ENCODE data around the gene CDH24. TPM values are rescaled to one million over a fixed set of nuclear protein-coding genes. Genes with fewer than 3 reads are reported as not detected.

Gene CDH24
- total and polyA plus RNA-seq, 2 of the 4 experiments (the other 2 are of a cell fraction), result 3.9 to 24.4 TPM

- TF ChIP-seq NFE2L2 (IDR thresholded peaks at IDR 0.05; ENCODE audit: low read depth, low read length) (no peak), CHD1 (IDR thresholded peaks at IDR 0.05; ENCODE audit: low read depth, low read length) (no peak)
Measured at GRCh38 chr14:23047751-23048693, 9.3 kb downstream of the CDH24 start (continued).

GRCh38 chr14:23047034-23047634 lies 10.2 kb downstream of the CDH24 start:
- peaks cover 4% of the 10 kb centered on the region for H3K4me1 ChIP-seq (ENCODE audit: control insufficient read depth, insufficient read depth, low read length)
- 0 out of 2 replicates have a peak overlapping the region, but pooled peaks have one; percentile 14 for H3K14ac ChIP-seq (replicated peaks; ENCODE audit: low read depth, low read length)
- H2BK120ac ChIP-seq (ENCODE audit: low read depth, low read length), result no peak overlapping the region
- no peak overlapping the region for H4K5ac ChIP-seq (ENCODE audit: low read depth, low read length)
- no peak overlapping the region for H2BK15ac ChIP-seq (ENCODE audit: low read depth, low read length)
- no peaks in the 10 kb centered on the region for H3K27me3 ChIP-seq (ENCODE audit: control insufficient read depth, insufficient read depth, low read length)
- H3K18ac ChIP-seq (ENCODE audit: low read depth, low read length), result no peak overlapping the region
- peak overlapping the region; percentile 9; the same call in 1 of the 2 replicates for H3K4ac ChIP-seq (ENCODE audit: low read depth, low read length)
- peak; percentile 41 for ATAC-seq (ENCODE audit: low read depth)
- no peak overlapping the region for H3K27ac ChIP-seq (ENCODE audit: insufficient read depth, low read length)
- H3K9ac ChIP-seq (ENCODE audit: low read depth, low read length), result no peak overlapping the region
- no peak overlapping the region for H3K4me3 ChIP-seq (ENCODE audit: insufficient read depth, low read depth, low read length)
- H3K79me1 ChIP-seq (ENCODE audit: low read depth in 1 of 2, low read length in 2 of 2), result no peaks in the 10 kb centered on the region
- in situ Hi-C loops (cut with MboI; ENCODE audit: low sequenced_read_pairs), result no loop called here
- intact Hi-C loops (cut with micrococcal nuclease), result no loop called here
- CTCF ChIA-PET, result interaction anchor here (1.0 to 1.1 kb wide), 2 partner anchors 11 to 52 kb away, joined by 3 to 4 read pairs; no protein-coding TSS in a partner anchor
- no TSS peak for BruUV-seq (replicated peaks)
- H4K8ac ChIP-seq (ENCODE audit: low read depth in 2 of 2, low read length in 2 of 2), result 0 out of 4 replicates have a peak overlapping the region, but pooled peaks of 1 of the 2 experiments have one; percentile 29
- dilution Hi-C loops (cut with HindIII; ENCODE audit: low sequenced_read_pairs, unreplicated experiment), result no loop called here
- peak overlapping the region; percentile 69; the same call in 1 of the 2 replicates for H2AK5ac ChIP-seq (ENCODE audit: low read depth, low read length)
- H4K20me1 ChIP-seq (ENCODE audit: insufficient read depth, low read length), result no peaks in the 10 kb centered on the region; the same call in 1 of the 2 replicates
- WGBS, 2 experiments (ENCODE audit: extremely low coverage in 2 of 2, insufficient read length in 1 of 2), result 100% methylated on average over 1 of the region's 6 CpGs; no CpG with 5 or more reads in 1 of the 2 experiments
- peak overlapping the region; percentile 15 for H2AK9ac ChIP-seq (replicated peaks; ENCODE audit: low read depth, low read length, poor library complexity)
- no peak overlapping the region for H3K56ac ChIP-seq (ENCODE audit: extremely low read depth, insufficient read depth, low read length)
- H3K36me3 ChIP-seq (ENCODE audit: control insufficient read depth, insufficient read depth, low read length), result no peaks in the 10 kb centered on the region
- peaks cover 8% of the 10 kb centered on the region; the same call in 1 of the 2 replicates for H3K9me1 ChIP-seq (ENCODE audit: insufficient read depth, low read length)
- H2BK5ac ChIP-seq (ENCODE audit: low read depth, low read length, poor library complexity, severe bottlenecking), result no peak overlapping the region
- H3K9me3 ChIP-seq (ENCODE audit: control insufficient read depth, insufficient read depth, low read length), result no peaks in the 10 kb centered on the region
- H4K91ac ChIP-seq (ENCODE audit: insufficient read depth, low read depth, low read length), result no peak overlapping the region
- H2AFZ ChIP-seq (replicated peaks; ENCODE audit: low read length, poor library complexity), result peak overlapping the region; percentile 12
- no peak overlapping the region for H2BK20ac ChIP-seq (ENCODE audit: low read depth, low read length)
- no peak overlapping the region for H3K4me2 ChIP-seq (ENCODE audit: low read depth, low read length)
- 0 out of 2 replicates have a peak overlapping the region, but pooled peaks have one; percentile 15 for H3K23ac ChIP-seq (ENCODE audit: low read depth, low read length)
- POLR2A ChIA-PET (ENCODE audit: unreplicated experiment), result no interaction called here
- no peak for DNase-seq
- TF ChIP-seq RFX5 (IDR thresholded peaks at IDR 0.05; ENCODE audit: low read depth, low read length), result no peak
- no peak for TF ChIP-seq CHD1 (IDR thresholded peaks at IDR 0.05; ENCODE audit: low read depth, low read length)
- no peak for TF ChIP-seq ELK1 (IDR thresholded peaks at IDR 0.05; ENCODE audit: borderline replicate concordance, low read depth, low read length)
- TF ChIP-seq POLR2A (IDR thresholded peaks at IDR 0.05; ENCODE audit: low read depth, low read length), result no peak
- TF ChIP-seq MAZ (IDR thresholded peaks at IDR 0.05; ENCODE audit: borderline replicate concordance, low read depth, low read length), result no peak
- no peak for TF ChIP-seq USF2 (IDR thresholded peaks at IDR 0.05; ENCODE audit: low read depth, low read length)
- no peak for TF ChIP-seq MAFK (IDR thresholded peaks at IDR 0.05; ENCODE audit: low read depth, low read length)
- no peak for TF ChIP-seq CEBPB (IDR thresholded peaks at IDR 0.05; ENCODE audit: low read depth, low read length)
- TF ChIP-seq FOS (IDR thresholded peaks at IDR 0.05; ENCODE audit: low read depth, low read length), result no peak
- TF ChIP-seq NFE2L2 (IDR thresholded peaks at IDR 0.05; ENCODE audit: low read depth, low read length), result no peak
- no peak for TF ChIP-seq RAD21 (IDR thresholded peaks at IDR 0.05; ENCODE audit: low read length)
- TF ChIP-seq SMC3 (IDR thresholded peaks at IDR 0.05; ENCODE audit: low read depth, low read length), result no peak
- no peak for TF ChIP-seq RCOR1 (IDR thresholded peaks at IDR 0.05; ENCODE audit: insufficient replicate concordance, low read length)

All from IMR-90 (cell line).